Smooth muscle cell (in vitro differentiated cells): ENCODE results near the gene MRGPRD. TPM values are rescaled to one million over a fixed set of nuclear protein-coding genes. Genes with fewer than 3 reads are reported as not detected.

Source experiments
- DNase-seq: peaks from one replicate; lab custom pipeline; 2025; ENCODE audit not compliant: unreplicated experiment; lab: John Stamatoyannopoulos, UW
- H2AFZ ChIP-seq: fragments of 200-600 bp; sonication (generic); 2 replicates; pipeline ENCODE4 v1.6.0; 2016; ENCODE audit warnings: antibody characterized with exemption, low read depth, mild to moderate bottlenecking
- H3F3A ChIP-seq: fragments of 200-600 bp; sonication (generic); 2 replicates; pipeline ENCODE4 v1.6.0; 2017; ENCODE audit warnings: antibody characterized with exemption, low read depth
- H3K27ac ChIP-seq: fragments of 200-600 bp; sonication (generic); 2 replicates; pipeline ENCODE4 v1.5.1; 2016; ENCODE audit warnings: low read depth, mild to moderate bottlenecking
- H3K27me3 ChIP-seq: fragments of 200-600 bp; sonication (generic); 2 replicates; pipeline ENCODE4 v1.6.1; 2016; ENCODE audit warnings: low read depth, mild to moderate bottlenecking
- H3K36me3 ChIP-seq: fragments of 200-600 bp; sonication (generic); 2 replicates; pipeline ENCODE4 v1.5.1; 2016; ENCODE audit warnings: low read depth
- H3K4me1 ChIP-seq: fragments of 200-600 bp; sonication (generic); 2 replicates; pipeline ENCODE4 v1.5.1; 2016; ENCODE audit warnings: low read depth
- H3K4me2 ChIP-seq: fragments of 200-600 bp; sonication (generic); 2 replicates; pipeline ENCODE4 v1.6.0; 2016; ENCODE audit warnings: mild to moderate bottlenecking
- H3K4me3 ChIP-seq: fragments of 200-600 bp; sonication (generic); 2 replicates; pipeline ENCODE4 v1.5.1; 2016; ENCODE audit warnings: mild to moderate bottlenecking
- H3K79me2 ChIP-seq: fragments of 200-600 bp; sonication (generic); 2 replicates; pipeline ENCODE4 v1.6.0; 2016; ENCODE audit warnings: low read depth, mild to moderate bottlenecking
- H3K9ac ChIP-seq: fragments of 200-600 bp; sonication (generic); 2 replicates; pipeline ENCODE4 v1.6.0; 2016; ENCODE audit warnings: low read depth
- H3K9me3 ChIP-seq: fragments of 200-600 bp; sonication (generic); replicated peaks from 2 replicates; pipeline ENCODE4 v1.5.1; 2016; ENCODE audit warnings: low read depth
- H4K20me1 ChIP-seq: fragments of 200-600 bp; sonication (generic); 2 replicates; pipeline ENCODE4 v1.6.0; 2016; ENCODE audit warnings: low read depth
- WGBS: methylation state at CpG from one replicate; pipeline ENCODE4 v1.1.7; 2016; ENCODE audit warnings: low lambda C conversion rate; 5-methylcytosine and 5-hydroxymethylcytosine counted together
- polyA plus RNA-seq: library from polyadenylated mRNA; unstranded; fragments of >200 nt; fragmentation: Nextera tagmentation; extraction: Ambion mirVana; gene quantifications from 2 replicates; pipeline ENCODE4 v1.2.1, GENCODE V29; 2016
- total RNA-seq: library from RNA; depleted of rRNA; stranded (reverse); fragments of >200 nt; gene quantifications from 2 replicates; pipeline ENCODE4 v1.2.3, GENCODE V29; 2014
- TF ChIP-seq, protein P1 (sequence below): fragments of 200-600 bp; sonication (generic); IDR thresholded peaks from 2 replicates; pipeline ENCODE4 v1.5.1; 2017; ENCODE audit warnings: borderline replicate concordance, mild to moderate bottlenecking, antibody characterized with exemption; ENCODE audit not compliant: insufficient read depth, poor library complexity, severe bottlenecking

Gene MRGPRD
- total and polyA plus RNA-seq, 2 experiments from 2014 or later: not detected

DNA sequence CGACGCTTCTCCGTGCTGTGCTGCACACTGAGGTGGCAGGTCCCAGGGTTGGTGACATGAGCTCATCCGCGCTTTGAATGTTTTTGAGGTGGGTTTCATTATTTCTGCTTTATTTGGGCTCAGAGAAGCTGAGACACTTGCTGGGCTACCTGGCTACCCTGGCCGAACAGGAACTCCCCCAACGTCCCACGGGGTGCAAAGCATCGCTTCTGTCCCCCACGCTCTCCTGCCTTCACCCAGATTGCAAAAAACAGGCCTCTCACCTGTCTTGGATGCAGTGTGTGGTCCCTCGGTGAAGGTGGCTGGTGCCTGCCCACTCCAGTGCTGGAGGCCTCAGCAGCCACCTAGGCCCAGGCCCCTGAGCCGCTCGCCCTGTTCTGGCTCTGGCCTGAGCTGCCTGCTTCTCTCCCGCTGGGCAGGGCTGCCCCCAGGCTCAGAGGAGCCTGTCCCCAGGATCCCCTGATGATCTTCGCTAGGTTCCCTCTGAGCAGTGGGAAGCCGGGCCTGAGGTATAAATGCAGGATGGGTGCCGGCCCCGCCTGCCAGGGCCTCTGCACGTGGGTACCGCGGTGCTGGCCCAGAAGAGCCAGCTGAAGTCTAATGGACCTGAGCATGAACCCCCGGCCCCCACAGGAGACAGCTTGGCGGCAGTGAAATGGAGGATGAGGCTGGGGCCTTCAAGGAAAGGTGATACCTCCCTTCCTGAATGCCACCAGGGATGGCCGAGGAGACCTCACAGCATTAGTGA lies 15.8 kb upstream of the MRGPRD start:
- Histone ChIP-seq H2AFZ (no peak overlapping the region), H3K9ac (no peak overlapping the region), H3F3A (peaks cover 13% of the 10 kb centered on the region), H3K4me1 (no peaks in the 10 kb centered on the region), H3K27ac (no peak overlapping the region), H3K36me3 (no peaks in the 10 kb centered on the region), H3K9me3 (no peaks in the 10 kb centered on the region), H4K20me1 (no peaks in the 10 kb centered on the region), H3K79me2 (no peaks in the 10 kb centered on the region), H3K4me2 (no peak overlapping the region), H3K4me3 (no peak overlapping the region), H3K27me3 (no peaks in the 10 kb centered on the region)
- 95% methylated on average over 24 of the region's 24 CpGs for WGBS
- DNase-seq: no peak
- TF ChIP-seq, protein P1, sequence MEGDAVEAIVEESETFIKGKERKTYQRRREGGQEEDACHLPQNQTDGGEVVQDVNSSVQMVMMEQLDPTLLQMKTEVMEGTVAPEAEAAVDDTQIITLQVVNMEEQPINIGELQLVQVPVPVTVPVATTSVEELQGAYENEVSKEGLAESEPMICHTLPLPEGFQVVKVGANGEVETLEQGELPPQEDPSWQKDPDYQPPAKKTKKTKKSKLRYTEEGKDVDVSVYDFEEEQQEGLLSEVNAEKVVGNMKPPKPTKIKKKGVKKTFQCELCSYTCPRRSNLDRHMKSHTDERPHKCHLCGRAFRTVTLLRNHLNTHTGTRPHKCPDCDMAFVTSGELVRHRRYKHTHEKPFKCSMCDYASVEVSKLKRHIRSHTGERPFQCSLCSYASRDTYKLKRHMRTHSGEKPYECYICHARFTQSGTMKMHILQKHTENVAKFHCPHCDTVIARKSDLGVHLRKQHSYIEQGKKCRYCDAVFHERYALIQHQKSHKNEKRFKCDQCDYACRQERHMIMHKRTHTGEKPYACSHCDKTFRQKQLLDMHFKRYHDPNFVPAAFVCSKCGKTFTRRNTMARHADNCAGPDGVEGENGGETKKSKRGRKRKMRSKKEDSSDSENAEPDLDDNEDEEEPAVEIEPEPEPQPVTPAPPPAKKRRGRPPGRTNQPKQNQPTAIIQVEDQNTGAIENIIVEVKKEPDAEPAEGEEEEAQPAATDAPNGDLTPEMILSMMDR: no peak

DNA sequence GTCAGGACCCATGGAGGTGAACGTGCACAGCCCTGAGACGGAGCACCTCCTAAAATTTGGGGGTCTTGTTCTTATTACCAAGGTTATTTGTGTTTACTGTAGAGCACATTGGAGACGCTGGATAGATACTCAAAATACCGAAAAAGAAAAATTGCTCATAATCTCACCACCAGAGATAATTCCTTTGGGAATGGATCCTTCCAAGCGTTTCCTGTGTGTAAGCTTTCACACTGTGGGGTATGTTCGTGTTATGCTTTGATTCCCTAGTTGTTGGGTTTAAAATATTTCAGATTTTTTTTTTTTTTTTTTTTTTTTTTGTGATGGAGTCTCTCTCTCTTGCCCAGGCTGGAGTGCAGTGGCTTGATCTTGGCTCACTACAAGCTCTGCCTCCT lies 14.1 kb upstream of the MRGPRD start:
- no peaks in the 10 kb centered on the region for H3K9me3 ChIP-seq
- no peaks in the 10 kb centered on the region for H3K79me2 ChIP-seq
- H3K4me1 ChIP-seq: no peaks in the 10 kb centered on the region
- H3K36me3 ChIP-seq: no peaks in the 10 kb centered on the region
- H3F3A ChIP-seq: peaks cover 4% of the 10 kb centered on the region
- H3K4me2 ChIP-seq: no peak overlapping the region
- H3K27ac ChIP-seq: no peak overlapping the region
- no peak overlapping the region for H3K9ac ChIP-seq
- H2AFZ ChIP-seq: no peak overlapping the region
- WGBS: 91% methylated on average over 6 of the region's 6 CpGs
- no peak overlapping the region for H3K4me3 ChIP-seq
- TF ChIP-seq, protein P1: no peak
- no peak for DNase-seq
- no peaks in the 10 kb centered on the region for H3K27me3 ChIP-seq
- no peaks in the 10 kb centered on the region for H4K20me1 ChIP-seq

DNA sequence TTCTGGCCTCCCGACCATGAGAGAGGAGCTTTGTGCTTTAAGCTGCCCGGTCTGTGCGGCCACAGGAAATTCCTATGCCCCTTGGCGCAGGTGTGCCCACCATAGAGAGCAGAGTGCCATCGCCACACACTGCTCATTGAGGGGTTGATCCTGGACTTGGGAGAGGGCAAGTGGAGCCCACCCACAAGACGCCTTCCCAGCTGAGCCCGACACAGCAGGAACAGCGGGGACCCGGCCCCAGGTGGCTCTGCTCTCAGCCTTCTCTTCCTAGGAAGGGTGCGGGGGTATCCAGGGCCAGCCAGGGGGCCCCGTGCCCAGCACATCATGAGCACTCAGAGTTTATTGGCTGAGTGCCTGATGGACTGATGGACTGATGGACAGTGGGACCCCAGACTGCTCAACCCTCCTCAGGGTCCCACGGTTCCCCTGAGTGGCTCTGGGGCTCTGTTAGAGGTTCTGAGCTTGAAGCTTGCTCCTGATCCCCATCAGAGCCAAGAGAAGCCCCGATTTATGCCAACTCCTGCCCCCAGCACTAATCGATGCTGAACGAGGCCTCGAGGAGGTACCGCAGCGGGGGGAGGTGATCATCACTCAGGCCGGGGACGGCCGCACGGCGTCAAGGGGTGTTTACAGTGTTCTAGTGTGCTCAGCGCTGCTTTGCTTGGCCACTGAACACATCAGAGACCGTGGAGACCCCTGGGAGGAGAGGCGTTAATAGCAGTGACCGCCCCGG lies 13.5 kb upstream of the MRGPRD start:
- no peaks in the 10 kb centered on the region for H3K4me1 ChIP-seq
- H3K9ac ChIP-seq: no peak overlapping the region
- H3K4me2 ChIP-seq: no peak overlapping the region
- no peak for DNase-seq
- TF ChIP-seq, protein P1: no peak
- no peak overlapping the region for H2AFZ ChIP-seq
- no peaks in the 10 kb centered on the region for H3K79me2 ChIP-seq
- no peaks in the 10 kb centered on the region for H3K27me3 ChIP-seq
- no peak overlapping the region for H3K4me3 ChIP-seq
- no peak overlapping the region for H3K27ac ChIP-seq
- no peaks in the 10 kb centered on the region for H3K9me3 ChIP-seq
- WGBS: 94% methylated on average over 28 of the region's 28 CpGs
- no peaks in the 10 kb centered on the region for H4K20me1 ChIP-seq
- no peaks in the 10 kb centered on the region for H3K36me3 ChIP-seq
- peaks cover 4% of the 10 kb centered on the region for H3F3A ChIP-seq
